NCI-H1092 (cell line): Measurements from ENCODE around the gene C8A.

Experiments used
- DNase-seq: peaks from one replicate; lab custom pipeline; 2025; lab: John Stamatoyannopoulos, UW

The C8A gene

DNA sequence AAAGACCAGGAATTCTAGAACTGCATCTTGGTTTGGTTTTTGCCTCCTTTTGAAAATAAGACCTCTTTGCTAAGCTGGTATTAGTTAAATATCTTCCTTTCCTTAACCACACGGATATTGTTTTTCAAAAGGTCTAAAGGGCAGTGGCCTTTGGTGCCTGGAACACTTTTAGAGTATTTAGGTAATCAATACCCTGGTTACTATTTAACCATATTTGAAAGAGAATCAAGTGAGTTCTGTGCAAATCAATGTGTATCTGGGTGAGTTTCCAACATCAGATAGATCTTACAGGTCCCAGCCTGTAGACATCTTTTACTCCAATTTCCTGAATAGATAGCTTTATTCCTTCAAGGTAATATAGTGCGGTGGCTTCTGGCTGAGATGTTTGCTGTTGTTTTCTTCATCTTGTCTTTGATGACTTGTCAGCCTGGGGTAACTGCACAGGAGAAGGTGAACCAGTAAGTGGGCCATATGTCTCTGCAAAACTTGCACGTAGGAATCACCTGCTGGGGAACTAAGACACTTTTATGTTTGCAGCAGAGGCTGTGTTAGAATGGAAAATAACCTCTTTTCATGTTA, at the start of gene C8A:
C8A (plus strand) TSS at position 277 of the 579 bp plus-strand sequence; CDS start at position 382, 105 bp downstream.
- DNase-seq = no peak

DNA sequence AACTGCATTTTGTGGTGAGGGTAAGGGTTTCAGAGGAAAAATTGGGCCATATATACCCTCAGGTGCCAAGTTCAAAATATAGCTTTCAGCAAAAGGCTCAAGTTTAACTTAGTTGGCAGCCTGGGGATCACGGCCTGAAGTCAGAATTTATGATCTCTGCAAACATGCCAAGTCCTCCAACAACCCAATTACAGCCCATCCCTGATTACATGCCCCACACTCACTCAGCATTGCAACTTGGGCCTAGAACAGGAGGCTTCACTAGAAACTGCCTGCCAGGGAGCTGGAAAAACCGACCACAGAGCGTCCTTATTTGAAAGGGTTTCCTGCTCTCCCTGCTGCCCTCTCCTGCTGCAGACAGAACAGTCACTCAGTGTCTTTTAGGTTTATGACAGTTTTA, 47.8 kb upstream of the C8A start:
- no peak for DNase-seq

DNA sequence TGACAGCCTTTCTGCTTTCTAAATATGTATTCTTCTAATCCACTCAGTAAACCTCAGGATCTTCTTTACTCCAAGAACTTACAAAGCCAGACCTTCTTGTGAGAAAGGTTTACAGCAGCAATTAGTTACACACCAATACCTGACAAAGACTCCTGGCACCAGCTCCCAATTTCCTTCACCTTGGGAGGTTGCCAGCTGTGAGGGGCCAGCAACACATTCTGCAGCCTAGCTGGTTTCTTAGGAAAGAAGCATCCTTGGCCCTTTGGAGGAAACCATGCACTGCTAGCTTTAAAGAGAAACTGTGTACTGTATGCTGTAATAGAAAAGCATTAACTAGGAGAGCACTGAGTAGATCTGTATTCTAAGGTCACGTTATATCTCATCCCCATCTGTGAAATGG, 46.2 kb upstream of the C8A start:
- no peak for DNase-seq

DNA sequence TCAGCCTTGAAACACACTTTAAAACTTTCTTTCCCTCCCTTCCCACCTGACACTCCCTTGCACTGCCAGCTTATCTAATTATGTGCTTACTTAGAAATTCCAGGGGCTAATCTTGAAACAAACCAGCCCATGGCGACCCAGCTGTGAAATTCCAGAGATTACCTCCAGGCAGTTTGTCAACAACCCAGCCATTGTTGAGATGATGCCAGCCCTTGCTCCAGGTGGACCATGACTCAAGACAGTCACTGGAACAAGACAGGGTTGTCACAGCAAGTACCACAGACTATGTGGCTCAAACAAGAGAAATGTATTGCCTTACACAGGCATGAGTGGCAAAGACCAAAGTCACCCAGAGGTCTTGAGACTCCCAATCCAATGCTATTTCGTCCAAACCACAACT, 43.3 kb upstream of the C8A start:
- no peak for DNase-seq

DNA sequence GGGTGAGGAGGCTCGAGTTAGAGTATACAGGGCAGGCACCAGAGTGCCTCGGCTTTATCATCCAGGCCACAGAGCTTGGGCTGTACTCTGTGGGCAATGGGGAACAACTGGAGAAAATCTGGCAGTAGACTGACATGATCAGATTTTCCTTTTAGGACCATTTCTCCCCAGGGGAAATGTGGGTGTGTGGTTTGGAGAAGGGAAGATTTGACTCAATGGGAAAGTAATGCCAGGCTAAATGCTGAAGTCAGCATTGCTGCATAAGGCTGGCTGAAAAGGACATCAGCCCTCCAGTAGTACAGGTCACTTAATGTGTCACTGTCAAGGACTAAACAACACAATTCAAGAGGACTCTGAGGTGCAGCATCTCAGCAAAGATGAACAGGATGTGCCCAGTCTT, 40.4 kb upstream of the C8A start:
- no peak for DNase-seq

DNA sequence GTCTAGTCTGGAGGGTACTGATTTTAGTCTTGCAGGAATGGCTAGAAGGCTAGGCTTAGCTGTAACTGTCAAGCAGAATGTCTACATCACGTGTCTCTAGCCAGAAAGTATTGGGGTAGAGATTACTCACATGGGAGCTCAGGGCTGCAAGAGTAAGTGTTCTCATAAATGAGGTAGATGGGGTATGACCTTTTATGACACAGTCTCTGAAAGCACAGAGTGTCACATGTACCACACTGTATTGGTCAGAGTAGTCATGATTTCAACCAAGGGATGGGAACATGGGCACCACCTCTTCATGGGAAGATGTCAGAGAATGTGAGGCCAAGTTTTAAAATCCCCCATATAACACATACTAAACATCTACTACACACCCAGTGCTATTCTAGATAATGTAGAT, 38.3 kb upstream of the C8A start:
- no peak for DNase-seq

DNA sequence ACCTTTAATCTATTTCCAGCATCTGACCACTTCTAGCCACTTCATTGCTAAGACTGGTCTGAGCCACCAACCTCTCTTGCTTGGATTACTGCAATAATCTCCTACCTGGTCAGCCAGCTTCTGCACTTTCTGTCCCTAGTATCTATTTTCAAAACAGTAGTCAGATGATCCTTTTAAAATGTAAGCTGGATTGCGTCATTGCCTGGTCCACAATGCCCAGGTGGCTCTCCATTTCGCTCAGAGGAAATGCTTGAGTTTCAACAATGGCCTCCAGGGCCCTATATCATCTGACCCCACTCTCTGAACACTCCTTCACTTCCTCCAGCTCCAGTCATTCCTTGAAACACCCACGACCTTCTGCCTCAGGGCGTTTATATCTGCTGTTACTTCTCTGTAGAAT, 37.7 kb upstream of the C8A start:
- DNase-seq = no peak

DNA sequence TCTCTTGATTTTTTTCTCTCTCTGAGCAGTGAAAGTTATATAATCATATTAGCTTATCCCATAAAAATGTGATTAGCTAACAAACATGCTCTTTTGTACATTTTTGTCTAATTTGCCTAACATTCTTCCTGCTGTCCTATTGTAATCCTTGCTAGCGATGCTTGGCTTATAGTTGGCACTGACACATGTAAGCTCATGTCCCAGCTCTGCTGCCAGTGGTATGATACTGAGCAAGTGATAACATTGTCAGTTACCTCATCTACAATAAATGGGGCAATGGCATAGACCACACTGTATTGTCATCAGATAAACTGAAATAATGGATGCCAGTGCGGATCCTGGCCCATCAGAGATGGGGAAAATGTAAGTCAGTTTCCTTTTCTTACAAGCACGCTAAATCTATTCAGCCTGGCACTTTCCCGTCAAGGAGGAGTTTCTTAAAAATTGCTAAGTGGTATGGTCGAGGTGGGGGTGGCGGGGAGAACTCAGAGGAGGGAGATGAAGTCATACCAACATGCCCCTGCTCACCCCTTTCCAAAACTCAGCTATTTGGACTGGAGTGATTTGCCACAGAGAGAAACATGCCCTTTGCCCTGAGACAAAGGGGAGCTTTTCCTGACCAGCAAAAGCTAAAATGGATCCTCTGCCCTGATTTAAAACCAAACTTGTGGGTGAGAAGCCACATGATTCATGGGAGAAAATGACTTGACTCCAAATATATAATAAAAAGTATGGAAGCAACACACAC, 36.7 kb upstream of the C8A start:
- no peak for DNase-seq

DNA sequence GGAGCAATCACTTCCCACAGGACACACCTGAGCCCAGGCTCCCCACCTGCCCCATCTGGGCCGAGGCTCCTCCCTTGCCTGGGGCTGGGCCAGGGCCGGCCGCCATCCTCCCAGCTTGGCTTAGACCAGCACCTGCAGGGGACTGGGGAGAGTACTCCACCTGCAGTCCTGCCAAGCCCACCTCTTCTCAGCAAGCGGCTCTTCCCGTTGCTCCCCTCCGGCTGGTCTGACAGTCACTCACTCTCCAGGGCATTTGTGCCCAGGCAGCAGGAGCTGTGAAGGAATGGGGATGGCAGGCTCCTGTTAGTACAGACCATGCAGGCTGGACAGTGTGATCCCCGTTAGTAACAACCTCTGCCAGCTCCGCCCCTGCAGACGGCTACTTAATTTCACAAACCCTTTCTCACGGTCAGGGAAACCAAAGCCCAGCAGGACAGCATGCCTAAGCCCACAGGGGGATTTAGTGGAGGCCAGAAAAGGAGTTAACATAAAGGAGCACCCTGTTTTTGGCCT, 35.2 kb upstream of the C8A start, which contains the start of gene FYB2:
FYB2 (minus strand) TSS at position 18 of the 513 bp plus-strand sequence. CDS start 114 bp downstream, outside the sequence.
- no peak for DNase-seq

DNA sequence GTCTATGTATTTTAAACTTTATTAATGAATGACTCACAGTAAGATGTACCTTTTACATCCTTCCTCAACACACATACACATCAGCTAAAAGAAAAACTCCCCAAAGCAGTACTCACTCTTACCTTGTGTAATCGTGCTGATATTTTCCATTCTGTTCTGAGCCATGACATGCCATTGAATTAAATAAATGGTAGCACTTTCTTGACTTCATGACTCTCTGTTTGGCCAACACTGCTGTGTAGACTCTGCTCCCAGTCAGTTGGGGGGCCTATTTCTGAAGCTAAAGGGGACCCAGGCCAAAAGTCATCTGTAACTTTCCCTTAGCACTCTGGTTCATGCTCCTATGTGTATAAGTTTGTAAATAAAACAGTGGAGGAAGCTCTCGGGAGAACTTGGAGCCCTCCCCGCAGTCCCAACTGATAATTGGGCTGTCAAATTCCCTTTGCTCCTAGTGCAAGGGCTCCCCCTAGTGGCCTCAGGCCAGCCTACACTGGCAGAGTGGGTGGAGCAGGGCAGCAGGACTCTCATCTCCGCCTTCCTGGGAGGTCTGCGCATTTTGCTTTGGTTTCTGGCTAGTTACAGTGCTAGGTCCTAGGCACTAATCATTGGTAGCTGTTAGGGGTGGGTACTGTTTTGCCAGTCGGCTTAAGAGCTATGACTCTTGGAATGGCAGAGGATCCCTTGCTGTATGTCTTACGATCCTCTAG, 33.7 kb upstream of the C8A start:
- peak; percentile 27 for DNase-seq

DNA sequence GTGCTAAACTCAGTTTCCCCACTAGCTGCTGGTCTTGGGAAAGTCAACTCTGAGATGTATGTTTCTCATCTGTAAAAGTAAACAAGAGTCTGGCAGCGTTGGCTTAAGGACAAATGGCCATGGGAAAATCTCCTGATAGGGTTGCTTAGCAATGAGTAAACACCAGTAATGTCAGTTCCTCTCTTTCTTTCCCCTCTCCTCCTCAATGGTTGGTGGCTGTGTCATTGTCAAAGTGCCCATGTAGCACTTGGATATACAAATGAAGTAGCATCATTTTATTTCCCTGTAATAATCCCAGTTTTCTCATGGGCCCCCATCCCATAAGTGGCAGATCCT, 33.2 kb upstream of the C8A start:
- no peak for DNase-seq

DNA sequence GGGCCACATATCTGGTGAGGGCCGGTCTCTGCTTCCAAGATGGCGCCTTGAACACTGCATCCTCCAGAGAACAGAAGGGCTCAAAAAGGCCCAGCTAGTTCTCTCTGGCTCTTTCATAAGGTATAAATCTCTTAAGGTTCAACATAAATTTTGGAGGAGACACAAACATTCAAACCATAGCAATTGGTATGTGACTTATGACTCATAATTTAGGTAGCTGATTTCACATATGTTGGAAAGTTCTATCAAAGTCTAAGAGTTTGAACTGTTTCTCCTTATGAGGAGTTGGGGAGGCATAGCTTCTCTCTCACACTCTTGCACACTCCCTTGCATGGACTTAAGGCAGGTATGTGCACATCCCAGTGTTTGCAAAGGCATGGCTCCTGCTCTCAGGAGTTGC, 30.3 kb upstream of the C8A start:
- no peak for DNase-seq

DNA sequence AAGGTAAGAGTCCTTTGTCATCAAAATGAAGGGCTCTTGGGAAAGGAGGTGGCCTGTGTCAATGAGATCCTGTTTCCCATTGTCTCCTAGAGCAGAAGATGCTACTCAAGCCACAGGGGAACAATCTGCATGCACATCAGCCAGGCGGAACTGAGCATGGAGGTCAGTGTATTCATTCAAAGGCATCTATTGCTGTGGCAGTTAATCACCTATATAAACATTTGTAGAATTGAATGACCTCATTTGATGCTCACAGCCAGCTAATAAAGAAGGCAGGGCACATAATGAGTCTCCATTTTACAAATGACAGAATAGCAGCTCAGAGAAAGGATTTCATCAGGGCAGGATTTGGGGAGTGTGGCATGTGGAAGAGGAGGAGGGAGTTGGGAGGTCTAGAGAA, 29.7 kb upstream of the C8A start:
- peak; percentile 25 for DNase-seq

DNA sequence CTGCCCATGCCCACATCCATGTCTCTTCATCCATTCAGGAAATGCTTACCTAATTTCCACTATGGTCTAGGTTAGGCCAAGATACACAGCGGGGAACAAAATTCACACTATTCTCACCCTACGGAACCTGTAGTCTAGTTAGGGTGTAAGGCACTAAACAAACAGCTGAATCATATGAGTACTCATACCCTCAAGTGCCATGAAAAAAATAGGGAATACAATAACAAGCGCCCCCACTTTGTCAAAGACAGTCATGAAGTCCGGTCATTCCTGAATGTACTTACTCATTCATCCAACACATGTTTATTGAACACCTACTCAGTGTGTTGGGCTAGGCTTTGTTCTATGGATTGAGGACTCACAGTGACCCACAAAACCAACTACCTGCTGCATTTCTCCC, 29.2 kb upstream of the C8A start:
- no peak for DNase-seq

DNA sequence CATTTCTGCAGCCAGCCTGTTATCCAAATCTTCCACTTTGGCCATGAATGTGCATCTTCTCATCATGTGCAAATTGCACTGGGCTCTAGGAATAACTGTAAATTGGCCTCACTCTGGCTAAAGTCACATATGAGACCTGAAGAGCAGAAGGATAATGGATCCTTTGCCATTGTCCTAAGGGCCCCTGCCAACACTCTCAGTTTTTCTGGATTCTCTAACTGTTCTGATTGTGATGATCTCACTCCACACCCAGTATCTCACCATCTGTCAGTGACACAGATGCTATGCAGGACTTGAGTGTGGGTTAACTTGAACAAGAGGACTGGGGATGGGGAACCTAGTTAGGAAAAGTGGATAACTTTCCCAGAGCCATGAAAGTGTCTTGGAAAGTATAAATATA, 26.9 kb upstream of the C8A start:
- DNase-seq = no peak

DNA sequence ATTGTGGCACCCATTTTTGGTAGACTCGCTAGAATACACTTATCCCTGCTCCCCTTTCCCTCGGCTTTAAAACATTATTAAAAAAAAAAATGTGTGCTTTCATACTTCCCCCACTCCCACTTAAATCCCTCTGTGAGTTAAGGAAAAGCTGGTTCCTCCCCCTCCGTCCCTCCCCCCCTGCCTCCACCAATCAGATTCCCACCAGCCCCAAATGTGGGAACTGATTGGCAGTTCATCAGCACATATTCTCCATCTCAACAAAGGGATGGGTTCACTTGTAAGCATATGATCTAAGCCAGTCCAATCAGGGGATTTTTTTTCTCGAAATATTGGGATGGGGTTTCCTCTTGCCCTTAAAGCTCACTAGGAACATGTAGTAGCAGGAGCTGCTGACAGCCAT, 24.5 kb upstream of the C8A start:
- no peak for DNase-seq

DNA sequence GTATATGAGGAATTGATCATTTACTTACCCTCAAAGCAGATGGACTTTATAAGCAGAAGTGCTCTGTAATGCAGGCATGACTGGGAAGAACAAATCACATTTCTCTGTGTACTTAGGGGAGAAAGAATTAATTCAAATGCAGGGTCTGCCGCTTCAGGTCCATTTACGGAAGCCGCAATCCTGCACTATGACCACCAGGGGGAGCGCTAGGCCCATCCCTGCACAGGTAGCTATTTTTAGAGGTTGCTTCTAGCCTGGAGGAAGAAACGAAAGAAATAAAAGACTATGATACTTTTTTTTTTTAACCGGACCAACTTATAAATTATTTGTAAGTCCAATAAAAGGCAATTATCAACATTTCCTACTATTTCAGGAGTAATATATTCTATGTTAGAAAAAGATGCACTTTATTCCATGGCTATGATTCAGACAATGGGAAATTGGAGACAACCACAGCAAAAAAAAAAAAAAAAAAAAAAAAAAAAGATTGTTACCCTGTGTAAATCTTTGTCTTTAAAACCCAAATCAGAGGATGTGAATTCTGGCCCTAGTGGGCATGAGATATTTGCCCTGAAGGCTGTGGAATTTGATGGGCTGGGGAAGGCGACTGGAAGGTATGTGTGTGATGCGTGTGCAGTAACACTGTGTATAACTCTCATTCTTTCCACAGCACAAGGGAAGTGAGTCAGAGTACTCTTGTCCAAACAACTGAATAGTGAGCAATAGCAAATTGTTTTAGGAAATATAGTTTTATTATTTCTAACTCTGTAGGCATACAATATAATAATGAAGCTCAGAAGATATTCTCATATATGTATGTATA, 22.5 kb upstream of the C8A start:
- peak; percentile 44 for DNase-seq

DNA sequence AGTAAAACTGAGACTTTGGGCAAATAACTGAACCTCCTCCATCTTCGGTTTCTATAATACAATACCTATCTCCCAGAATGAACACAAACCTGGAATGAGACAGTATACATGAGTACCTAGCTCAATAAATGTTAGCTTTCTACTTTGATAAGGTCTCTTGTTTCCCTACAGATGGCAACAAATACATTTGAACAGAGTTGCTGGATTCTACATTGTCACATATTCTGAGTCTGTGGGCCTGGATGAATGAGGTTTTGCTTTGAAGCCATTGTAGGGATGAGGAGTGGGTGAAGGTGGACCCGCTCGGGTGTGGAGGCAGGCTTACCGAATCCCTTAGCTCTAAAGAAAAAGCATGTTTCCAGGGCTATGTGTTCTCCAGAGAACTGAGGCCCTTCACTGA, 21.5 kb upstream of the C8A start:
- no peak for DNase-seq

DNA sequence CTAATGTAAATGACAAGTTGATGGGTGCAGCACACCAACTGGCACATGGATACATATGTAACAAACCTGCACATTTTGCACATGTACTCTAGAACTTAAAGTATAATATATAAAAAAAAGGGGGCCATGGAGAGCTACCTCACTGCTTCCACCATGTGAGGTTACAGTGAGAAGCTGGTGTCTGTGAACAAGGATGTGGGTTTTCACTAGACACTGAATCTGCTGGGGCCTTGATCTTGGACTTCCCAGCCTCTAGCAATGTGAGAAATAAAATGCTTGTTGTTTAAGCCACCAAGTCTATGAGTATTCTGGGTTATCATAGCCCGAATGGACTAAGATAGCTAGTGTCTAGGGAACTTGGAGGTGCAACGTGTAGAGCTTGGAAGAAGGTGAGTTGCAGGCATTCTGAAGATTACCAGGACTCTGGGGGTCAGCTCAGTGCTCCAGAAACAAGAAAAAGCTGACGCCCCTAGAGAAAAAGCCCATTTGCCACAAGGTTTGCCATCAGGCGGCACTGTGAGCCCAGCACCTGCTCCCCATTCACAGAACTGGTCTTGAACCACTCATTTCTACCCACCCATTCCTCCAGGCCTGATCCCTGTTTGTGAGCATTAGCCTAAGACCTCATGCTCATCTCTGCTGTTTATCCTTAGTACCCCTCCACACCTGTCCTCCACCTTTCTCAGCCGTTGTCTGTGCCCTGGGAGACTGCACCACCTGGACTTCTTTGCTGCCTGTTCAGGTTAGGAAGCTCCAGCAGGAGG, 20.3 kb upstream of the C8A start:
- DNase-seq = no peak

DNA sequence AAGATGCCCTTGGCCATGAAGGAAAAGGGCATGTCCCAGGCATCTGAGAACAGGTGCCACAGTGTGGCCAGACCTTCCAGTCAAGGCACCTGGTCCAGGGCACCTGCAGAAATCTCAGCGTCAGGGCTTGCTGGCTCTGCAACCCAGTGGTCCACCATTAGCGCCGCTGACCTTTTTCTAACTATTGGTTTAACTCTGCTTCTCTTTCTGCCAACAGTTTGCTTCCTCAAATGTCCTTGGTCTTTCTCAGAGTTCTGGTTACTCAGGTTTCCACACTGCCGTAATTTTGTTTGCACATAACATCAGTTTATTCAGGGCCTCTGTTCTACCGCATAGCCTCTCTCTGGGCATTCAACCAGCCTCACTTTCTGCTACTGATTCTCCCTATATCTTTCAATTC, 18.9 kb upstream of the C8A start:
- DNase-seq = no peak

DNA sequence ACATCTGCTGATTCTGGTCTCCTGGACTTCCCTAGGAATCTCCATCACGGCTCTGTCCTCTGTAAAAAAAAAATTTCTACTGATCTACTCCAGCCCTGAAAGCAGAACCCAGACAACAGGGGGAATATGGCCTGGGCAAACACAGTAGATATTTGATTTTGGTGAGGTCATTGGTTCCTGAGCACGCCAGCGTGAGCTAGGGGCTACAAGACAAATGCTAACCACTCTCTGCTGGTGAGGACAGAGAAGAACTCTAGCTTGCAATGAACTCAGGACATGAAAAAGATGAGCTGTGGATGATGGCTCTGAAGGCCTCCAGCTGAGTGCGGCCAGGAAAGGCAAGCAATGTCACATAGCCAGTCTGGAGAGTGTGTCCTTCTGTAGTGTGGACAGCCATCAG, 18.2 kb upstream of the C8A start:
- no peak for DNase-seq
